ENCODE results near the gene CCL19. TPM values are rescaled to one million over a fixed set of nuclear protein-coding genes. Genes with fewer than 3 reads are reported as not detected.

CCL19 gene
- total and polyA plus RNA-seq, 2 donors (not counting 3 experiments of a cell fraction or from before 2014, with no cell fraction given), result not detected

DNA sequence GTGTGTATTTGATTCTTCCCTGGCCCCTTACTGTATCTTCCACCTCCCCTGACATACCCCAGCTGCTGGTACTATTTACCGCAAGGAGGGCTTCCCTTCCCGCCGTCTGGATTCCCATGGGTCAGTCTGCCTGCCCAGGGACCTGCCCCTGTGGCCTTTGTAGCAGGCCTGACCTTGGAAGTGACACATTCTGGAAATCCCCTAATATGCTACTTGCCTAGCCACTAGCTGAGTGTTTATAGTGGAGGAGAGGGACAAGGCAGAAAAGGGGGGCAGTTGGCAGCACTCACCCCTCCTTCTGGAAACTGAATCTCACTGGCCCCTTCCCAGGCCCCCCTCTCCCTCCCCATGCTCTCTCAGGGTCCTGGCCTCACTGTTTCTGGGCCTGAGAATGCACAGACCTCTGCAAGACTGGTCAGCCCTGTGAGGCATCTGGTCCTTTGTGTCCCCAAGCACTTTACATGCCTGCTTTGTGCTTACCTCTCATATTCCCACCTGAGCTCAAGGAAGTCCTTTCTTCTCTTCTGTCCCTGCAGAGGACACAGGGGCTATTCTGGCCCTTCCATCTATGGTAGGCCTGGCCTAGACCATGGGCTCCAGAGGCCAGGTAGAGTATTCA, 27.0 kb upstream of the CCL19 start:
- H3K9ac ChIP-seq (replicated peaks; ENCODE audit: extremely low read depth, insufficient read depth, low read length), result no peak overlapping the region
- TF ChIP-seq EZH2 (IDR thresholded peaks at IDR 0.05; ENCODE audit: borderline replicate concordance, low read depth, low read length, severe bottlenecking), result no peak
- TF ChIP-seq GATA2 (IDR thresholded peaks at IDR 0.05; ENCODE audit: insufficient read depth, insufficient read length, low read depth, low read length), result no peak
- no peak for TF ChIP-seq FOS (IDR thresholded peaks at IDR 0.05; ENCODE audit: borderline replicate concordance, insufficient read depth, low read length)
- TF ChIP-seq MYC (IDR thresholded peaks at IDR 0.05; ENCODE audit: low read depth, low read length), result no peak
- TF ChIP-seq, protein P1, sequence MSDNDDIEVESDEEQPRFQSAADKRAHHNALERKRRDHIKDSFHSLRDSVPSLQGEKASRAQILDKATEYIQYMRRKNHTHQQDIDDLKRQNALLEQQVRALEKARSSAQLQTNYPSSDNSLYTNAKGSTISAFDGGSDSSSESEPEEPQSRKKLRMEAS (IDR thresholded peaks at IDR 0.05; ENCODE audit: insufficient read depth, insufficient read length), result no peak
- TF ChIP-seq JUN (IDR thresholded peaks at IDR 0.05; ENCODE audit: borderline replicate concordance, insufficient read depth, insufficient read length, low read depth), result no peak
- TF ChIP-seq, protein P2, sequence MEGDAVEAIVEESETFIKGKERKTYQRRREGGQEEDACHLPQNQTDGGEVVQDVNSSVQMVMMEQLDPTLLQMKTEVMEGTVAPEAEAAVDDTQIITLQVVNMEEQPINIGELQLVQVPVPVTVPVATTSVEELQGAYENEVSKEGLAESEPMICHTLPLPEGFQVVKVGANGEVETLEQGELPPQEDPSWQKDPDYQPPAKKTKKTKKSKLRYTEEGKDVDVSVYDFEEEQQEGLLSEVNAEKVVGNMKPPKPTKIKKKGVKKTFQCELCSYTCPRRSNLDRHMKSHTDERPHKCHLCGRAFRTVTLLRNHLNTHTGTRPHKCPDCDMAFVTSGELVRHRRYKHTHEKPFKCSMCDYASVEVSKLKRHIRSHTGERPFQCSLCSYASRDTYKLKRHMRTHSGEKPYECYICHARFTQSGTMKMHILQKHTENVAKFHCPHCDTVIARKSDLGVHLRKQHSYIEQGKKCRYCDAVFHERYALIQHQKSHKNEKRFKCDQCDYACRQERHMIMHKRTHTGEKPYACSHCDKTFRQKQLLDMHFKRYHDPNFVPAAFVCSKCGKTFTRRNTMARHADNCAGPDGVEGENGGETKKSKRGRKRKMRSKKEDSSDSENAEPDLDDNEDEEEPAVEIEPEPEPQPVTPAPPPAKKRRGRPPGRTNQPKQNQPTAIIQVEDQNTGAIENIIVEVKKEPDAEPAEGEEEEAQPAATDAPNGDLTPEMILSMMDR (IDR thresholded peaks at IDR 0.05; ENCODE audit: extremely low read depth in 1 of 2, insufficient read depth in 1 of 2, low read depth in 1 of 2, low read length in 2 of 2), result no peak
- TF ChIP-seq POLR2AphosphoS5 (IDR thresholded peaks at IDR 0.05; ENCODE audit: insufficient read depth, low read depth, low read length), result no peak
- TF ChIP-seq POLR2A (IDR thresholded peaks at IDR 0.05; ENCODE audit: low read depth, low read length), result no peak
- CTCF ChIA-PET, result interaction anchor here (1.2 to 1.6 kb wide), 2 partner anchors 16 to 26 kb away, joined by 3 to 6 read pairs; no protein-coding TSS in a partner anchor
- H3K79me2 ChIP-seq (ENCODE audit: control insufficient read depth, insufficient read depth, low read length), result no peaks in the 10 kb centered on the region
- H3K9me1 ChIP-seq (replicated peaks; ENCODE audit: control insufficient read depth, extremely low read depth, insufficient read depth, low read length), result no peaks in the 10 kb centered on the region
- no TSS peak for BruUV-seq (replicated peaks)
- no peak overlapping the region for H3K27ac ChIP-seq (ENCODE audit: insufficient read depth, low read depth, low read length)
- H3K36me3 ChIP-seq (ENCODE audit: control insufficient read depth in 2 of 2, extremely low read depth in 1 of 2, insufficient read depth in 2 of 2, low read length in 2 of 2), result no peaks in the 10 kb centered on the region
- POLR2A ChIA-PET, result no interaction called here
- dilution Hi-C loops (cut with MboI; ENCODE audit: extremely low pct_ligation_motif_present, low sequenced_read_pairs) (no loop called here), intact Hi-C loops (cut with micrococcal nuclease) (no loop called here)
- no peak overlapping the region for H3K4me3 ChIP-seq (replicated peaks in 1 of 3; ENCODE audit: insufficient read depth in 1 of 3, low read depth in 1 of 3, low read length in 3 of 3)
- FAIRE-seq (no peak), DNase-seq (ENCODE audit: low read depth, low spot score) (no peak)
- H3K27me3 ChIP-seq (ENCODE audit: control insufficient read depth in 2 of 2, insufficient read depth in 2 of 2, low read length in 2 of 2), result peaks cover 12 to 14% of the 10 kb centered on the region in 2 experiments
- H3K4me1 ChIP-seq (ENCODE audit: control insufficient read depth, extremely low read depth, insufficient read depth, low read length), result no peaks in the 10 kb centered on the region
- H4K20me1 ChIP-seq (replicated peaks; ENCODE audit: control insufficient read depth, extremely low read depth, insufficient read depth, low read length), result no peaks in the 10 kb centered on the region
- H3K9me3 ChIP-seq (replicated peaks; ENCODE audit: control insufficient read depth, insufficient read depth, low read length), result no peaks in the 10 kb centered on the region
- no peak overlapping the region for H3K4me2 ChIP-seq (ENCODE audit: insufficient read depth, low read length)
- H2AFZ ChIP-seq (ENCODE audit: low read depth, low read length), result no peak overlapping the region

All from endothelial cell of umbilical vein (primary cell).